ENCODE measurements around the gene ACRV1. TPM values are rescaled to one million over a fixed set of nuclear protein-coding genes. Genes with fewer than 3 reads are reported as not detected.
A peak's percentile ranks its signal among the peaks of the same experiment; 100 is the strongest.

The ACRV1 gene
- polyA plus RNA-seq, 1 donor: 0.27 TPM

DNA sequence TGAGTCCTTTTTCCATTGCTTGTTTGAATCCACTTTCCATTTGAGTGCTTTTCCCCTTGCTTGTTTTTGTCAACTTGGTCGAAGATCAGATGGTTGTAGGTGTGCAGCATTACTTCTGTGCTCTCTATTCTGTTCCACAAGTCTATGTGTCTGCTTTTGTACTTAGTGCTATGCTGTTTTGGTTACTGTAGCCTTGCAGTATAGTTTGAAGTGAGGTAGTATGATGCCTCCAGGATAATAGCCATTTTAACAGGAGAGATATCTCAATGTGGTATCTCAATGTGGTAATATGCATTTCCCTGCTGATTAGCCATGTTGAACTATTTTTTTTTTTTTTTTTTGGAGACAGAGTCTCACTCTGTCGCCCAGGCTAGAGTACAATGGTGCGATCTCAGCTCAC, 16.7 kb downstream of the ACRV1 start:
- no peaks in the 10 kb centered on the region for H3K4me1 ChIP-seq (ENCODE audit: control insufficient read depth, insufficient read depth, low read length)
- H3K27ac ChIP-seq (ENCODE audit: low read length): no peak overlapping the region
- no peak overlapping the region for H3K4me3 ChIP-seq (ENCODE audit: low read length)
- peaks cover 4% of the 10 kb centered on the region for H3K9me3 ChIP-seq (ENCODE audit: control insufficient read depth, low read depth, low read length)
- no peak for DNase-seq
- H3K36me3 ChIP-seq (ENCODE audit: control insufficient read depth, insufficient read depth, low read length): no peaks in the 10 kb centered on the region
- no CpG with 5 or more reads among the region's 3 CpGs for WGBS (ENCODE audit: insufficient coverage, low lambda C conversion rate)
- no peaks in the 10 kb centered on the region for H3K27me3 ChIP-seq (ENCODE audit: control insufficient read depth, insufficient read depth, low read length)

DNA sequence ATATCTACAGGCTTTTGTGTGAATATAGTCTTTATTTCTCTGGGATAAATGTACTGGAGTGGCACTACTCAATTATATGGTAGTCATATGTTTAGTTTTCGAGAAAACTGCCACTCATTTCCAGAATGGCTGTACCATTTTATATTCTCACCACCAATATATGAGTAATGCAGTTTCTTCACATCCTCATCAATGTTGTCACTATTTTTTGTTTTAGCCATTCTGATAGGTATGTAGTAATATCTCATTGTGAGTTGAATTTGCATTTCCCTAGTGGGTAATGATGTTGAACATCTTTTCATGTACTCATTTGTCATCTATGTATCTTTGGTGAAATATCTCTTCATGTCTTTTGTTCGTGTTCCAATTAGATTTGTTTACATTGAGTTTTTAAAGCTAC, 18.0 kb downstream of the ACRV1 start:
- no peak overlapping the region for H3K27ac ChIP-seq (ENCODE audit: low read length)
- no peaks in the 10 kb centered on the region for H3K27me3 ChIP-seq (ENCODE audit: control insufficient read depth, insufficient read depth, low read length)
- H3K36me3 ChIP-seq (ENCODE audit: control insufficient read depth, insufficient read depth, low read length): no peaks in the 10 kb centered on the region
- peaks cover 4% of the 10 kb centered on the region for H3K9me3 ChIP-seq (ENCODE audit: control insufficient read depth, low read depth, low read length)
- 83% methylated on average over 1 of the region's 2 CpGs for WGBS (ENCODE audit: insufficient coverage, low lambda C conversion rate)
- no peaks in the 10 kb centered on the region for H3K4me1 ChIP-seq (ENCODE audit: control insufficient read depth, insufficient read depth, low read length)
- no peak overlapping the region for H3K4me3 ChIP-seq (ENCODE audit: low read length)
- no peak for DNase-seq

DNA sequence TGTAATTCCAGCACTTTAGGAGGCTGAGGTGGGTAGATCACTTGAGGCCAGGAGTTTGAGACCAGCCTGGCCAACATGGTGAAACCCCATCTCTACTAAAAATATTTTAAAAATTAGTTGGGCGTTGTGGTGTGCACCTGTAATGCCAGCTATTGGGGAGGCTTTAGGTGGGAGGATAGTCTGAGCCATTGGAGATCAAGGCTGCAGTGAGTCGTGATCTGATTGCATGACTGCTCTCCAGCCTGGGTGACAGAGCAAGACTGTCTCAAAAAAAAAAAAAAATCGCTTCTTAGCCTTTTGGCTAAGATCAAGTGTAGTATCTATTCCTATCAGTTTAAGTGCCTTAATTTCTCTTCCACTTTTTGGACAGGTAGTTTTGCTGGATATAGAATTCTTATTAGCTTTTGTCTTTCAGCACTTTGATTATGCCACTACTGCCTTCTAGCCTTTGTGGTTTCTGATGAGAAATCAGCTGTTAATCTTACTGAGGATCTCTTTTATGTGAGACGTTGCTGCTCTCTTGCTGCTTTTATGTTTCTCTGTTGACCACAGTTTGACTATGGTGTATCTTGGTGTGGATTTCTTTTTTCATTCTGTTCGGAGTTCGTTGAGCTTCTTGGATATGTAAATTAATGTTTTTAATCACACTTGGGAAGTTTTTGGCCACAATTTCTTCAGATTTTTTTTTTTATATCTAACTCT, 31.0 kb downstream of the ACRV1 start:
- Histone ChIP-seq H3K9me3 (ENCODE audit: control insufficient read depth, low read depth, low read length) (no peaks in the 10 kb centered on the region), H3K4me3 (ENCODE audit: low read length) (no peak overlapping the region), H3K4me1 (ENCODE audit: control insufficient read depth, insufficient read depth, low read length) (no peaks in the 10 kb centered on the region), H3K36me3 (ENCODE audit: control insufficient read depth, insufficient read depth, low read length) (peaks cover 7% of the 10 kb centered on the region), H3K27ac (ENCODE audit: low read length) (no peak overlapping the region), H3K27me3 (ENCODE audit: control insufficient read depth, insufficient read depth, low read length) (no peaks in the 10 kb centered on the region)
- DNase-seq: no peak
- WGBS (ENCODE audit: insufficient coverage, low lambda C conversion rate): 89% methylated on average over 2 of the region's 6 CpGs

DNA sequence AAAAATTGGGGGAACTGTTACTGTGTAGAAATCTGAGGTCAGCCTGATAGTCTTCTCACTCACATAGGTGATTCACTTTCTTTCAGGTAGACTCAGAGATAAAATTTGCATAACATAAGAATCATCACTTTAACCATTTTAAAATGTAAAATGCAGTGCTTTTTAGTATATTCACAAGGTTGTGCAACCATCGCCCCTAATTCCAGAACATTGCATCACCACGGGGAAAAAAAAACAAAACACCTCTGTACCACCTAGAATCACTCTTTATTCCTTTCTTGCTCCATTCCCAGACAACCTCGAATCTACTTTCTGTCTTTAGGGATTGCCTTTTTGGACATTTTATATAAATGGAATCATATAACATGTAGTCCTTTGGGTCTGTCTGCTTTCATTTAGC, 34.8 kb downstream of the ACRV1 start:
- Histone ChIP-seq H3K27ac (ENCODE audit: low read length) (no peak overlapping the region), H3K27me3 (ENCODE audit: control insufficient read depth, insufficient read depth, low read length) (no peaks in the 10 kb centered on the region), H3K36me3 (ENCODE audit: control insufficient read depth, insufficient read depth, low read length) (peaks cover 11% of the 10 kb centered on the region), H3K9me3 (ENCODE audit: control insufficient read depth, low read depth, low read length) (no peaks in the 10 kb centered on the region), H3K4me3 (ENCODE audit: low read length) (no peak overlapping the region), H3K4me1 (ENCODE audit: control insufficient read depth, insufficient read depth, low read length) (no peaks in the 10 kb centered on the region)
- no peak for DNase-seq
- WGBS (ENCODE audit: insufficient coverage, low lambda C conversion rate): no CpG with 5 or more reads among the region's 3 CpGs

DNA sequence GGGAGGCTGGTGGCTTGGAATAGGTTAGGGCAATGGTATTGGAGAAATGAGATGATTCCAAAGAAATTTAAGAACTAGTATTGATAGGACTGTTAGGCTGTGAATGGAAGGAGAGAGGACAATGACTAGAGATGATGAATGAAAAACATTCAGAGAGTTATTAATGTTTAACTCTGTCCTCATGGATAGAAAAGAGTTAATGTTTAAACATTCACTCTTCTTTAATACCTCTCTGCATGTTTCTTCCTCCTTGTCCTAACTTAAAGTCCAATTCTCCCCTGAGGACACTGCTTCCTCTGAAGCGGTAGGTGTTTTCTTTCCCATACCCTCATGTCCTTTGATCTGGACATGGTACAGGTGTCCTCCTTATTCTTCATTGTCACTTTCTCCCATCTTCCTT, 42.3 kb downstream of the ACRV1 start:
- Histone ChIP-seq H3K36me3 (ENCODE audit: control insufficient read depth, insufficient read depth, low read length) (peaks cover 13% of the 10 kb centered on the region), H3K27ac (ENCODE audit: low read length) (peak overlapping the region; percentile 24), H3K9me3 (ENCODE audit: control insufficient read depth, low read depth, low read length) (no peaks in the 10 kb centered on the region), H3K4me3 (ENCODE audit: low read length) (no peak overlapping the region), H3K4me1 (ENCODE audit: control insufficient read depth, insufficient read depth, low read length) (peaks cover 5% of the 10 kb centered on the region), H3K27me3 (ENCODE audit: control insufficient read depth, insufficient read depth, low read length) (no peaks in the 10 kb centered on the region)
- DNase-seq: peak; percentile 6 to 59
- 40% methylated on average over 1 of the region's 1 CpG for WGBS (ENCODE audit: insufficient coverage, low lambda C conversion rate)

DNA sequence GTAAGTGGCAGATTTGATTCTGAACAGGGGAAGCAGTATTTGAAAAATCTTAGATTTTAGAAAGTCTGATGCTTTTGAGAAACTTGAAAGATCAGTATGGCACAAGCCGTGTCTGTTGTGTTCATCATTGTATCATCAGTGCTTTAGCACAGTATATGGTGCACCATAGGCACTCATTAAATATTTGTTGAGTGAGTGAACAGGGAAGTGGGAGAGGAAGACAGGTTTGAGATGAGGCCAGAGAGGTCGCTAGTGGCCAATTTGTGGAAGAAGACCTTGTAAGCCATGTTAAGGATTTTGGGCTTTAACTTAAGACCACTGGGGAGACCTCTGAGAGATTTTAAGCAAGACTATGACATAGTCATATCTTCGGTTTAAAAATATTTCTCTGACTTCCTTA, 42.8 kb downstream of the ACRV1 start:
- peaks cover 5% of the 10 kb centered on the region for H3K4me1 ChIP-seq (ENCODE audit: control insufficient read depth, insufficient read depth, low read length)
- no peak overlapping the region for H3K4me3 ChIP-seq (ENCODE audit: low read length)
- WGBS (ENCODE audit: insufficient coverage, low lambda C conversion rate): 40% methylated on average over 1 of the region's 3 CpGs
- peak in 1 of 2 donors; percentile 6 for DNase-seq
- no peaks in the 10 kb centered on the region for H3K9me3 ChIP-seq (ENCODE audit: control insufficient read depth, low read depth, low read length)
- peak overlapping the region; percentile 13 for H3K27ac ChIP-seq (ENCODE audit: low read length)
- peaks cover 13% of the 10 kb centered on the region for H3K36me3 ChIP-seq (ENCODE audit: control insufficient read depth, insufficient read depth, low read length)
- H3K27me3 ChIP-seq (ENCODE audit: control insufficient read depth, insufficient read depth, low read length): no peaks in the 10 kb centered on the region

DNA sequence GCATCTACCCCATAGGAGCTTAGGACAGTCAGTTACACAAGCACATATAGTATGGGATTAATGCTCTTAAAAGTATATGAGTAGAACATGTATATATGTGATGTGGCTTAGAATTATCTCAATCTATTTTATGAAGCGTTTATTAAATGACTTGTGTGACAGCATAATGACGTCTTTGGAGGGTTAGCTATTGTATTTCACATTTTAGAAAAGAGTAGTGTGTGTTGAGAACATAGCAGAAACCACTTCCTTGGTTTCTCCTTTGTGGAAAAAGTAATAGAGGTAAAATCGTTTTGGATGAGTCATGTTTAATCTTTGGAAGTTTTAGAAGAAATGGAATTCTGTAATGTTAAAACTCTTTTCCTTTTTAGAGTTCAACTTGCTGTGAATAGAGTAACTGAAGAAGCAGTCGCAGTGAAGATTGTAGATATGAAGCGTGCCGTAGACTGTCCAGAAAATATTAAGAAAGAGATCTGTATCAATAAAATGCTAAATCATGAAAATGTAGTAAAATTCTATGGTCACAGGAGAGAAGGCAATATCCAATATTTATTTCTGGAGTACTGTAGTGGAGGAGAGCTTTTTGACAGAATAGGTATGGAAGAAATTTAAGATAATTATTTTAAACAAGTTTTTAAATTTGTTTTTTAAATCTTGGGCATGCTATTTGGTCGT, 53.3 kb downstream of the ACRV1 start:
- H3K9me3 ChIP-seq (ENCODE audit: control insufficient read depth, low read depth, low read length): no peaks in the 10 kb centered on the region
- H3K36me3 ChIP-seq (ENCODE audit: control insufficient read depth, insufficient read depth, low read length): peaks cover 5% of the 10 kb centered on the region
- H3K27me3 ChIP-seq (ENCODE audit: control insufficient read depth, insufficient read depth, low read length): no peaks in the 10 kb centered on the region
- WGBS (ENCODE audit: insufficient coverage, low lambda C conversion rate): 69% methylated on average over 5 of the region's 7 CpGs
- DNase-seq: peak in 1 of 2 donors; percentile 28
- no peaks in the 10 kb centered on the region for H3K4me1 ChIP-seq (ENCODE audit: control insufficient read depth, insufficient read depth, low read length)
- peak overlapping the region; percentile 98 for H3K27ac ChIP-seq (ENCODE audit: low read length)
- peak overlapping the region; percentile 73 for H3K4me3 ChIP-seq (ENCODE audit: low read length)

DNA sequence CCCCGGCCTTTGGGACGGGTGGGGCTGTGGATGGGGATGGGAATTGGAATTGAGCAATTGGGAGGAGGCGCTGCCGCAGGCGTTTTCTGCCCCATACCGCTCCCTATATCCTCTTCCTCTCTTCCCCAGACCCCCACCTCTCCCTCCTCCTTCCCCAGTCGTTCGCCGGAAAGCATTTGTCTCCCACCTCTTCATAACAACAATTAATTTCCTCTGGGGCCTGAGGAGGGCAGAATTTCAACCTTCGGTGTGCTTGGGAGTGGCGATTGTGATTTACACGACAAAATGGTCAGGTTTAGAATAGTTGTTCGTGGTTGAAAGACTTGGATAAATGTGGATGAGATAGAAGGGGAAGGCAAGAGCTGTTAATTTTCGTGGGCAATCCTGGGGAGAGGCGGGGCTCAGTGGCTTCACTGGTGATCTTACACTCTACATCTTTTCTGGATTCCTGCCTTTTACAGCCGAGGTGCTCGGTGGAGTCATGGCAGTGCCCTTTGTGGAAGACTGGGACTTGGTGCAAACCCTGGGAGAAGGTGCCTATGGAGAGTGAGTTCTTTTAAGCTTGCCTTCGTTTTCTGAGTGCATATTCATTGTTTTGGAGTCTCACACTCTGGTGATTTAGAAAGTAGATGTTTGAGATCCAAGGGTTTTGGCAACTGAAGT, 54.2 kb downstream of the ACRV1 start:
- H3K4me3 ChIP-seq (ENCODE audit: low read length): peak overlapping the region; percentile 73
- no CpG with 5 or more reads among the region's 18 CpGs for WGBS (ENCODE audit: insufficient coverage, low lambda C conversion rate)

DNA sequence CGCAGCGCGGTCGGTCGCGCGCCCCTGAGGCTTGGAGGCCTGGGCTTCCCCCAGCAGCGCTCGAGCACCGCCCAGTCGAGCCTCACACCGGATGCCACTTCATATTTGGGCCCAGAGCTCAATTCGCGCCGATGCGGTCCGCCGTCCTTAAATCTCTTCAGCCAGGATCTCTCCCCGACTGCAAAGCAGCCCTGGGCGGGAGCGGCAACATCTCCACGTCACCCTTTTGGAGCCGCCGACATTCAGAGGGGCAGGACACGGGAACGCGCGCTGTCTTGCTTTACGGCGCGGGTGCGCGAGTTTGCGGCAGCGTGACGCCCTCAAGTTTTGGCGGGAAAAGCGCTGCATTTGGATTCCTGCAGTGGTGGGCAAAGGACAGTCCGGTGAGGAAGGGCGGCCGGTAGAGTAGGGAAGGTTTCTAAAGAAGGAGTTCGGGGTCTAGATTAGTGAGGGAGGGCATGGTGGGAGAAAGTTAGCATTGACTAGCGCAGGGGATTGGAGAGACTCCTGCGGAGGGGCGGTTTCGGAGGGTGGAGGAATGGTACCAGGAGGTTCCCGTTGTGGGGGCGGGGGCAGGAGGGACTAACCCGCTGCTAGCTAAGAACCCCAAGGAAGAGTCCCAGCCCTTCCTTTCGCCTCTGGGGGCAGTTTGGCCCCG, 54.9 kb downstream of the ACRV1 start:
- peak; percentile 90 to 96 for DNase-seq
- Histone ChIP-seq H3K4me3 (ENCODE audit: low read length) (peak overlapping the region; percentile 73), H3K9me3 (ENCODE audit: control insufficient read depth, low read depth, low read length) (no peaks in the 10 kb centered on the region), H3K36me3 (ENCODE audit: control insufficient read depth, insufficient read depth, low read length) (peaks cover 16% of the 10 kb centered on the region), H3K27me3 (ENCODE audit: control insufficient read depth, insufficient read depth, low read length) (no peaks in the 10 kb centered on the region), H3K4me1 (ENCODE audit: control insufficient read depth, insufficient read depth, low read length) (no peaks in the 10 kb centered on the region), H3K27ac (ENCODE audit: low read length) (peak overlapping the region; percentile 98)
- no CpG with 5 or more reads among the region's 51 CpGs for WGBS (ENCODE audit: insufficient coverage, low lambda C conversion rate)

More for the DNA sequence above, 54.2 kb downstream of the ACRV1 start:
- peak; percentile 23 to 73 for DNase-seq
- H3K36me3 ChIP-seq (ENCODE audit: control insufficient read depth, insufficient read depth, low read length): peaks cover 9% of the 10 kb centered on the region
- no peaks in the 10 kb centered on the region for H3K4me1 ChIP-seq (ENCODE audit: control insufficient read depth, insufficient read depth, low read length)
- H3K9me3 ChIP-seq (ENCODE audit: control insufficient read depth, low read depth, low read length): no peaks in the 10 kb centered on the region
- no peaks in the 10 kb centered on the region for H3K27me3 ChIP-seq (ENCODE audit: control insufficient read depth, insufficient read depth, low read length)
- peak overlapping the region; percentile 98 for H3K27ac ChIP-seq (ENCODE audit: low read length)

DNA sequence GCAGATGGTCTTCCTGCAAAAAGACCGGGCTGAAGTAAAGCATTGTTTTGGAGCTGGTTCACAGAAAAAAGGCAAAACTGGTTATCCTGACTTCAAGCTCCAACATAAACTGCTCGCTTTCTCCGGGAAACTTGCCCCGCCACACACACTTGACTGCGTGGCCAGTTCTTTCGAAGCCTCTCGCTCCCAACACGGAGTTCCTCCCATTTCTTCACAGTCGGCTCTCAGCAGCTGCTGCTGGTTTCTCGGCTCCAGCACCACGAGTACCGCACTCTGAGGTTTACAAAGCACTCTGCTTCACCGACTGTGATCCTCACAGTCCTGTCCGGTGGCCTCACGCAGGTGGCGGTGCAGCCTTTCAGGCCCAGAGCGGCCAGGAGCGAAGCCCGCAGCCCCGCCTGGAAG, 55.4 kb downstream of the ACRV1 start:
- Histone ChIP-seq H3K27ac (ENCODE audit: low read length) (peak overlapping the region; percentile 98), H3K4me1 (ENCODE audit: control insufficient read depth, insufficient read depth, low read length) (no peaks in the 10 kb centered on the region), H3K36me3 (ENCODE audit: control insufficient read depth, insufficient read depth, low read length) (peaks cover 21% of the 10 kb centered on the region), H3K4me3 (ENCODE audit: low read length) (peak overlapping the region; percentile 73), H3K27me3 (ENCODE audit: control insufficient read depth, insufficient read depth, low read length) (no peaks in the 10 kb centered on the region), H3K9me3 (ENCODE audit: control insufficient read depth, low read depth, low read length) (no peaks in the 10 kb centered on the region)
- whole genome bisulfite sequencing (ENCODE audit: insufficient coverage, low lambda C conversion rate): no CpG with 5 or more reads among the region's 20 CpGs
- DNase-seq: no peak
